Common myeloid progenitor, CD34-positive (primary cell): ENCODE measurements around the gene LBR. TPM values are rescaled to one million over a fixed set of nuclear protein-coding genes. Genes with fewer than 3 reads are reported as not detected.

Experiments
- CTCF ChIA-PET: fragments of 350-600 bp; sonication (Branson Sonifier 250); formaldehyde crosslinking; loops from one replicate; lab custom pipeline; 2021; ENCODE audit warnings: antibody characterized with exemption; lab: Charles Lee
- POLR2A ChIA-PET: fragments of 350-600 bp; sonication (Branson Sonifier 250); formaldehyde crosslinking; loops from one replicate; lab custom pipeline; 2021; ENCODE audit warnings: antibody characterized with exemption; lab: Charles Lee
- DNase-seq, 3 donors: peaks; one replicate each; pipeline versions ENCODE4 v3.0.0 to v3.0.0-alpha.2; 2013
- H3K27ac ChIP-seq, 2 experiments: 1 replicate in 1 of 2; 2 replicates in 1 of 2; pipeline ENCODE4 v1.7.0; 2013; ENCODE audit warnings: inconsistent platforms in 2 of 2, low read length in 2 of 2, mild to moderate bottlenecking in 2 of 2, low read depth in 1 of 2, moderate library complexity in 1 of 2; ENCODE audit not compliant: severe bottlenecking in 2 of 2, insufficient read depth in 1 of 2, poor library complexity in 1 of 2
- H3K27me3 ChIP-seq, 5 experiments: replicated peaks in 2 of 5; 1 replicate in 3 of 5; 2 replicates in 2 of 5; pipeline versions ENCODE4 v1.6.1 to v1.7.0; 2013; ENCODE audit warnings: low read length in 4 of 5, mild to moderate bottlenecking in 2 of 5, moderate library complexity in 2 of 5, inconsistent platforms in 1 of 5; ENCODE audit not compliant: insufficient read depth in 5 of 5, control insufficient read depth in 4 of 5
- H3K36me3 ChIP-seq, 4 experiments: 1 replicate in 2 of 4; 2 replicates in 2 of 4; pipeline versions ENCODE4 v1.6.1 to v1.7.0; 2013; ENCODE audit warnings: low read length in 3 of 4, control low read depth in 1 of 4, mild to moderate bottlenecking in 1 of 4; ENCODE audit not compliant: control insufficient read depth in 4 of 4, insufficient read depth in 4 of 4
- H3K4me1 ChIP-seq, 4 experiments: 1 replicate in 3 of 4; 2 replicates in 1 of 4; pipeline versions ENCODE4 v1.6.1 to v1.7.1; 2013; ENCODE audit warnings: low read length in 3 of 4, mild to moderate bottlenecking in 3 of 4, control low read depth in 1 of 4, inconsistent platforms in 1 of 4, moderate library complexity in 1 of 4; ENCODE audit not compliant: control insufficient read depth in 4 of 4, insufficient read depth in 4 of 4; ENCODE audit errors: control extremely low read depth in 1 of 4
- H3K4me3 ChIP-seq, 7 experiments: 1 replicate in 4 of 7; 2 replicates in 3 of 7; pipeline versions ENCODE4 v1.5.1 to v1.7.0; 2013; ENCODE audit warnings: mild to moderate bottlenecking in 7 of 7, low read length in 6 of 7, moderate library complexity in 6 of 7, inconsistent platforms in 2 of 7, low read depth in 2 of 7, control low read depth in 1 of 7; ENCODE audit not compliant: insufficient read depth in 4 of 7, control insufficient read depth in 1 of 7; ENCODE audit errors: extremely low read depth in 1 of 7
- H3K9me3 ChIP-seq, 5 experiments: 1 replicate in 4 of 5; 2 replicates in 1 of 5; pipeline versions ENCODE4 v1.6.1 to v1.7.1; 2013; ENCODE audit warnings: low read length in 4 of 5, mild to moderate bottlenecking in 2 of 5, inconsistent platforms in 1 of 5, low read depth in 1 of 5, moderate library complexity in 1 of 5; ENCODE audit not compliant: control insufficient read depth in 4 of 5, insufficient read depth in 2 of 5; ENCODE audit errors: control extremely low read depth in 1 of 5
- WGBS: methylation state at CpG from one replicate; pipeline ENCODE4 v1.1.5; 2013; ENCODE audit not compliant: insufficient coverage; 5-methylcytosine and 5-hydroxymethylcytosine counted together
- polyA plus RNA-seq: library from polyadenylated mRNA; unstranded; fragments of 120-200 nt; gene quantifications from one replicate; pipeline ENCODE4 v1.2.1, GENCODE V29; 2013

Gene LBR
- polyA plus RNA-seq = 68.8 TPM

DNA sequence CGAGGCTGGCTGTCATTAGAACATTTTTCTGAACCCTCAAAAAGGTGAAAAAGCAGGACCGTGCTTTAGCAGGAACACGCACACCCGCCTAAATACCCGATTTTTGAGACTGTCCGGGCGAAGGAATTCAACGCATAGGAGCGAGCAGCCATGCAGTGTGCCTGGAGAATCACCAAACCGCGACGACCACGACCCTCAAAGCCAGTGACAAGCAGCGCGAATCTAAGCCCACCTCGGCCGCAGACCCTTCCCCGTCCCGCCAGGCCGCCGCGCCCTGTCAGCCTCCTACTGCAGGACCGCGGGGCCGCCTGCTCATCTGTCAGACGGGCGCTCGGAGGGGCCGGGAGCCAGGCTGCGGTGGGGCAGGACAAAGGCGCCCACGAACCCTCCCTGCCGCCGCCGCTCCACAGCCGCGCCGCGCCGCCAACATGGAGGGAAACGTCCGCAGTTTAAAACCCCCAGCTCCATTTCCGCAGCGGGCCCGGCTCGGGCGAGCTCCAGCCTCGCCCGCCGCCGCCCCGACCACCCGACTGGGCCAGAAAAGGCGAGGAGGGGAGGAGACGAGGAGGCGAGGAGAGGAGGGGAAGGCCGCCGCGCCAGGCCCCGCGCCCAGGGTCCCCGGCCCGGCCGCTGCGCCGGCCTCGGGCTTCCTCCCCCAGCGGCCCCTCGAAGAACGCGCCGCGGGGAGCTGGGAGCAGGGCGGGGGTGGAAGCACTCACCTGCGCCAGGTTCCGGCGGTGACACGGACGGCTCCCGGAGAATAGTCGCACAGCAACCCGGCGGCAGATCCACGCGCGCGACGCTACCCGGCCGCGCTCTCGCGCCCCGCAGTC lies at the start of gene LBR:
TSS of gene LBR (minus strand) at position 804 of the 833 bp plus-strand sequence. CDS start 3,963 bp downstream, outside the sequence.
- H3K4me1 ChIP-seq = peaks cover 36 to 66% (median 56%) of the 10 kb centered on the region in 4 experiments
- peak in 1 of 3 donors; percentile 42 for DNase-seq
- CTCF ChIA-PET = interaction anchor here (0.7 to 11.6 kb wide), 3 partner anchors 9 to 17 kb away, joined by 3 to 123 read pairs (median 5); no protein-coding TSS in a partner anchor

DNA sequence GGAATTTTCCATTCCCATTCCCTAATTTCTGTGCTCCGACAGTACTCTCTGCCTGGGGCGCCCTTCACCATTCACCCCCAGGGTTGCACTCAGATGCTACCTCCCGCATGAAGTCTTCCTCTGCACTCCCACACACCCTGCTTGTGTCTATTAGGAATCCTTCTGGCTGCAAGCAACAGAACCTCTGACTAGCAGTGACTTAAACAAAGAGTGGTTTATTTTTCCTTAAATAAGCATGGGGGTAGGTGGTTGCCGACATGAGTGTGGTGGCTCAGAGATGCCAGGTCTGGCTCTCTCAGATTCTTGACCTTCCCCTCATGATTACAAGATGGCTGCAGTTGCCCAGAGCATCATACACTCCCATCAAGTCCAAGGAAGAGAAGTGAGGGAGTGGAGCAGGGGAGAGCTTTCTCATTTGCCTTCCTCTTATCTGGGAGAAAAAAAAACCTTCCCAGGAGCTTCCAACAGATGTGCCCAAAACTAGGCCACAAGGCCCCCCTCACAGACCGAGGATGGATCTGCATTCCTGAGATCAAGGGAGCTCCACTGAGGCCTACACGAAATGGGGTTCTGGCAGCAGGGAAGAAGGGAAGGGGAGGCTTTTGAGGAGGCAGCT lies 49.6 kb upstream of the LBR start:
- 74% methylated on average over 4 of the region's 6 CpGs for WGBS
- POLR2A ChIA-PET = no interaction called here
- Histone ChIP-seq H3K27ac (no peak overlapping the region), H3K9me3 (no peaks in the 10 kb centered on the region), H3K27me3 (no peaks in the 10 kb centered on the region), H3K4me3 (no peak overlapping the region), H3K36me3 (no peaks in the 10 kb centered on the region), H3K4me1 (peaks cover 0 to 15% (median 10%) of the 10 kb centered on the region in 4 experiments)
- no peak for DNase-seq
- CTCF ChIA-PET = interaction anchor here (0.8 to 5.6 kb wide), 10 partner anchors 7 to 510 kb away, joined by 3 to 43 read pairs (median 6); partner anchors contain the start of gene SRP9

More for the DNA sequence above, at the start of gene LBR:
- Histone ChIP-seq H3K27ac (peak within 1 kb of the TSS; percentile 68 to 87), H3K36me3 (peaks cover 0 to 9% (median 0%) of the 10 kb centered on the region in 4 experiments), H3K9me3 (no peaks in the 10 kb centered on the region), H3K27me3 (peaks cover 0 to 2% (median 0%) of the 10 kb centered on the region in 5 experiments), H3K4me3 (peak within 1 kb of the TSS; percentile 63 to 96 (median 89))
- WGBS = 0% methylated on average over 78 of the region's 94 CpGs
- POLR2A ChIA-PET = interaction anchor here (0.6 to 3.4 kb wide), 4 partner anchors 11 to 1020 kb away, joined by 3 to 15 read pairs (median 4); no protein-coding TSS in a partner anchor

DNA sequence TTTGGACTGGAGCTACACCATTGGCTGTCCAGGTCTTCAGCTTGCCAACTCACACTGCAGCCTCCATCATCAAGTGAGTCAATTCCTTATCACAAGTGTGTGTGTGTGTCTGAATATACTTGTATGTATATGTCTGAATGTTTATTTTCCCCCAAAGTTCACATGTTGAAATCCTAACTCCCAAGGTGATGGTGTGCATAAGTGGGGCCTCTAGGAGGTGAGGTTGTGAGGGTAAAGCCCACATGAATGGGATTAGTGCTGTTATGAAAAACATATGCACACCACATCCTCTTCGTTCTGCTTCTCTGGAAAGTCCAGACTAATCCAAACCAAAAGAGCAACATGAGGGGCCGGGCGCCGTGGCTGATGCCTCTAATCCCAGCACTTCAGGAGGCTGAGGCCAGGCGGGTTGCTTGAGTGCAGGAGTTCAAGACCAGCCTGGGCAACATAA lies 48.7 kb upstream of the LBR start:
- ChIA-PET POLR2A (no interaction called here), CTCF (interaction anchor here (0.8 to 10.5 kb wide), 7 partner anchors 8 to 499 kb away, joined by 3 to 136 read pairs (median 14); no protein-coding TSS in a partner anchor)
- no peak for DNase-seq
- Histone ChIP-seq H3K36me3 (no peaks in the 10 kb centered on the region), H3K27ac (no peak overlapping the region), H3K4me1 (peaks cover 0 to 15% (median 10%) of the 10 kb centered on the region in 4 experiments), H3K27me3 (no peaks in the 10 kb centered on the region), H3K4me3 (no peak overlapping the region), H3K9me3 (no peaks in the 10 kb centered on the region)
- 71% methylated on average over 4 of the region's 5 CpGs for WGBS

DNA sequence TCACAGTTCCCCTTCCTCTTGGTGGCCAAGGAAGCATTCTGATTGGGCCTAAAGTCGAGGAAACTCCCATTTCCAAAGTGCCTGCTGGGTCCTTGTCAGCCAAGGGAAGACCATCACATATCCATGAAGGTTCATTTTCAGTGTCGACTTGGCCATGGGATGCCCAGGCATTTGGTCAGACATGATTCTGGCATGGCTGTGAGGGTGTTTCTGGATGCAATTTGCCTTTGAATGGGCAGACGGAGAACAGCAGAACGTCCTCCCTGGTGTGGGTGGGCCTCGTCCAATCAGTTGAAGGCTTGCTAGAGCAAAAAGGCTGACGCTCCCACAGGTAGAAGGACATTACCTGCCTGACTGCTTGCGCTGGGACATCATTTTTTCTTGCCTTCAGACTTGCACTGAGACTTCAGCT lies 48.3 kb upstream of the LBR start:
- ChIA-PET POLR2A (no interaction called here), CTCF (interaction anchor here (0.6 to 10.5 kb wide), 9 partner anchors 9 to 512 kb away, joined by 3 to 136 read pairs (median 9); no protein-coding TSS in a partner anchor)
- Histone ChIP-seq H3K4me1 (peaks cover 0 to 15% (median 10%) of the 10 kb centered on the region in 4 experiments), H3K27ac (no peak overlapping the region), H3K36me3 (no peaks in the 10 kb centered on the region), H3K27me3 (no peaks in the 10 kb centered on the region), H3K4me3 (no peak overlapping the region), H3K9me3 (no peaks in the 10 kb centered on the region)
- no peak for DNase-seq
- 98% methylated on average over 5 of the region's 7 CpGs for WGBS

DNA sequence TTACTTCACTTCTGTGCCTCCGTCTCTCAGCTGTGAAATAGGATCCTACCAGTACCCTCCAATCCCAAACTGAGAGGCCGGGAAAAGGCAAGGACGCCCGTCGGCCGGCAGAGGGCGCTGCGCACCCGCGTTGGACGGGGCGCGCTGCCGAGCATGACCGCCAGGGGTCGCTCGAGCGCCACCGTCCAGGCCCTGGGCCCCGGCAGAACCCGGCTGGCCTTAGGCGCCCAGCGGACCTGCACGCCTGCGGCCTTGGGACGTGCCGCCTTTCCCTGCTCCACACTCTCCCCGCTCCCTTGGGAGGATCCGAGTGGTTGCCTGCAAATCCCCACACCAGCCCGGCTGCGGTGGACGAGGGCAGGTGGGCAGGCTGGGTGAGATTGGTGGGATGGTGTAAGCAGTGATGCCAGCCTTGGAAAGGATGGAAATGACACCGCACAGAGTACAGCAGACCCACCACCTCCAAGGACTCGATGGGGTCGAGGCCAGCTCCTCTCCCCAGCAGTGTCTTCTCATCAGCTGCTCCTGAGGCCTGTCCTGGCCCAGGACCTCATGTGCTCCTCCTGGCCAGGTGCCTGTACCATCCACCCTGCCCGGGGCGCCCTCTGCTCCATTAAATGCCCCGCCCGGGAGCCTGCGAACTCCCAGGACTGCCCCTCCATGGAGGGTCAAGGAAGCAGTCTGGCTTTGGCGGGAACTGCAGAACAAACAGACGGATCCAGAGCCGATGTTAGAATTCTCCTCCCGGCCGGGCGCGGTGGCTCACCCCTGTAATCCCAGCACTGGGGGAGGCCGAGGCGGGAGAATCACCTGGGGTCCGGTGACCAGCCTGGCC lies 47.4 kb upstream of the LBR start:
- Histone ChIP-seq H3K4me3 (peak overlapping the region in 3 of 7 experiments; percentile 5 to 49 (median 48)), H3K27ac (no peak overlapping the region), H3K4me1 (peaks cover 0 to 15% (median 10%) of the 10 kb centered on the region in 4 experiments), H3K36me3 (no peaks in the 10 kb centered on the region), H3K27me3 (no peaks in the 10 kb centered on the region), H3K9me3 (no peaks in the 10 kb centered on the region)
- CTCF ChIA-PET = interaction anchor here (0.6 to 10.5 kb wide), 38 partner anchors 10 to 523 kb away, joined by 3 to 136 read pairs (median 4); no protein-coding TSS in a partner anchor
- WGBS = 28% methylated on average over 32 of the region's 50 CpGs
- peak; percentile 57 to 69 (median 65) for DNase-seq
- POLR2A ChIA-PET = no interaction called here

DNA sequence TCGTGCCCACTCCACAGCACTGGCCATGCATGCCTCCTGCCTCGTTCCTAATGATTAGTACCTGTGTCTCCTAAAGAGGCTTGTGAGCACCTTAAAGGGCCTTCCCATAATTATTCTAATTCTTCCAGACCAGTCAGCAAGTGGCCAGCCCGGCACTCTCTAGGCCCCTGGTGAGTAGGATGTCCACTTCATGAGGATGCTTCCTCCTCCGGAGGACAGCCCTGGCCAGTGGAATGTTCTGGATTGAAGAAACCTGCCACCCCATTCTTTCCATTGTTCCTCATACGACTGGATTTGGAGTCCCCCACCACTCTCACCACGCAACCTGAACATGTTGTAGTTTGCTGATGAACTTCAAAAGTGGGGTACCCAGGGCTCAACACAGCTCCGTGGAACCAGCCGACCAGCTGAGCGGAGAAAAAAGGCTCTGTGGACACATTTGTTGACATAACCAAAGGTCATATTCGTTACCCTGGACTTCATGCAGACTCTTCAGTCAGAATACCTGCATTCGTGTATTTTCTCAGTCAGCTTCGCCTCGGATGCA lies 46.7 kb upstream of the LBR start:
- Histone ChIP-seq H3K9me3 (no peaks in the 10 kb centered on the region), H3K27ac (no peak overlapping the region), H3K4me3 (no peak overlapping the region), H3K36me3 (no peaks in the 10 kb centered on the region), H3K27me3 (no peaks in the 10 kb centered on the region), H3K4me1 (peaks cover 0 to 15% (median 10%) of the 10 kb centered on the region in 4 experiments)
- ChIA-PET CTCF (interaction anchor here (0.5 to 10.5 kb wide), 39 partner anchors 9 to 524 kb away, joined by 3 to 136 read pairs (median 4); no protein-coding TSS in a partner anchor), POLR2A (no interaction called here)
- WGBS = 63% methylated on average over 11 of the region's 13 CpGs
- DNase-seq = no peak
